Activated T-cell treated with anti-CD3 and anti-CD28 coated beads for 1 hour (primary cell): ENCODE data around the gene C19orf38.

Source experiments
- DNase-seq: peaks from one replicate; pipeline ENCODE4 v3.0.0-alpha.2; 2020; ENCODE audit warnings: low read depth

Gene C19orf38, protein sequence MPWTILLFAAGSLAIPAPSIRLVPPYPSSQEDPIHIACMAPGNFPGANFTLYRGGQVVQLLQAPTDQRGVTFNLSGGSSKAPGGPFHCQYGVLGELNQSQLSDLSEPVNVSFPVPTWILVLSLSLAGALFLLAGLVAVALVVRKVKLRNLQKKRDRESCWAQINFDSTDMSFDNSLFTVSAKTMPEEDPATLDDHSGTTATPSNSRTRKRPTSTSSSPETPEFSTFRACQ

GRCh38 chr19:10848230-10848856 lies at the start of gene C19orf38:
C19orf38 (plus strand) TSS chr19:10848415; CDS start chr19:10848509, 94 bp downstream.
- no peak for DNase-seq

DNA sequence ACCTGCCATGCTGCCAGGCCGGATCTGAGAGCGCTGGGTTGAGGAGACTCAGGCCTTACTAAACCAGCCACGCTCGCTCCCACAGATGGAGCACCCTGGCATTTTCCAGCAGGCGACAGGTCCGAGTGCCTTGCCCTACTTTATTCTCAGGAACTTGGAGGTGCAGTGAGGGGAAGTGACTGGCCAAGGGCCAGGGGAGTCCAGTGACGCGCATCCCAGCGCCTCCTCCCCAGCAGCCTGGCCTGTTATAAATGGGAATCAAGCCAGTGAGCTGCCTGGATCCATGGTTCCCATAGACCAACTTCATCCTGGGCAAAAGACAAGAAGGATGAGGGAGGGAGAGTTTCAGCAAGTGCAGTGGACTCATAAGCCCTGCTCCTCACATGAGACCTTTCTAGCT lies 47.7 kb upstream of the C19orf38 start:
- DNase-seq: no peak

GRCh38 chr19:10802479-10802878 lies 45.7 kb upstream of the C19orf38 start:
- no peak for DNase-seq

GRCh38 chr19:10803252-10803651 lies 45.0 kb upstream of the C19orf38 start:
- DNase-seq: no peak

GRCh38 chr19:10805065-10805757 lies 43.0 kb upstream of the C19orf38 start:
- DNase-seq: no peak

GRCh38 chr19:10805758-10806247 lies 42.4 kb upstream of the C19orf38 start:
- DNase-seq: no peak

- no peak for DNase-seq
These were observed 39.1 kb upstream of the C19orf38 start for GRCh38 chr19:10808937-10809649.

DNA sequence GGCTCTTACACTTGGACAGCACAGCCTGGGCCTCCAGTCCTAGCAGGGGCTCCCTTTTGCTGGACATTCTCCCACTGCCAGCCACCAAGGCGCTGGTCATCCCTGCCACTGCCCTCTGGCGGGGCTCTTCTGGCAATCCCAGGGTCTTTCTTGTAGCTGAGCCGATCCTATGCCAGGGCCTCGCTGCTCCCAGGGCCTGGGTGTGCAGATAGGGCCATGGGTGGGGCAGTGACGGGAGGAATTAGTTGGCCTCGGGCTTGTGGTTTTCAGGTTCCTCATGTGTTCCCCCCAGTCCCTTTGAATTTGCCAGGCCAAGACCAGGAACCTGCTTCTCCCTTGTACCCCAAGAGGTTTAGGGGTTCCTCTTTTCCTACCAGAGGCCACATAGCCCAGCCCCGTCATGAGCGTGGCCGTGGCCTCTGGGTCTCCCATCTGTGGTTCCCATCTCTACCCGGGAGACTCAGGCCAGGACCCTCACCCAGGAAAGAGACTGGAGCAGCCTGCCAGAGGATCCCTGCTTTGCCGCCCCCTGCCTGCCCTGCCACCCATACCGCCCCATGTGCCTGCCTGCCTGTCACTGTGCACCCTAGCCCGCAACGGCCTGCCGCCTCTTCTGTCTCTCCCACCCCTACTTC lies 38.4 kb upstream of the C19orf38 start:
- DNase-seq: no peak

DNA sequence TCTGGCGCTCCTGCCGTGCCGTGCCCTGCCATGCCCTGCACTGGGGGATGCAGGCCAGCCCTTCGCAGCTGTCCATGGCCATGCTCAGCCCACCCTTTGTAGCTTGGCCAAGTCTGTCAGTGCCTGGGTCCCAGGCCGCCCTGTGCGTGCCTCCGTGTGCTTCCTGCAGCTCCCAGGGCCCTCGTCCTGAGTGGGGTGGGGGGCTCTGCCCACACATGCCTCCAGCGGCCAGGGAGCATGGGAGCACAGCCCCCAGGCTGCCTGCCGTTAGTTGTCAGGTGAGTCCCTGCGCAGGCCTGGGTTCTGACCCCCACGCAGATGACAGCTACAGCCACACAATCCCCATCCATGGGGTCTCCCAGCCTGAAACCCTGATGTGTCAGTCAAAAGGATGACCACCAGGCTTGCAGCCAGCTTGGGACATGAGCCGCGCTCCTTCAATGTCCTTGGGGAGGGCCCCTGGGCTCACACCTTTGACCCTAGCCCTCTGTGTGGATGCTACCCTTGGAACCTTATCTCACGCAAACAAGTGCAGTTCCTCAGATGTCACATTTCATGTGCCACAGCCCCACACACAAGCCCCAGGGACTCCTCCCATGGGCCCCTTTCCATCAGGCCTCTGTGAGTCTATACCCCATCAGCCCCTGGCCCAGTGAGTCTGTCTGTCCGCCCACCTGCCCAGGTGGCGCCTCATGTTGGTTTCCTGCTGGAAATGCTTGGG lies 36.7 kb upstream of the C19orf38 start:
- DNase-seq: no peak

DNA sequence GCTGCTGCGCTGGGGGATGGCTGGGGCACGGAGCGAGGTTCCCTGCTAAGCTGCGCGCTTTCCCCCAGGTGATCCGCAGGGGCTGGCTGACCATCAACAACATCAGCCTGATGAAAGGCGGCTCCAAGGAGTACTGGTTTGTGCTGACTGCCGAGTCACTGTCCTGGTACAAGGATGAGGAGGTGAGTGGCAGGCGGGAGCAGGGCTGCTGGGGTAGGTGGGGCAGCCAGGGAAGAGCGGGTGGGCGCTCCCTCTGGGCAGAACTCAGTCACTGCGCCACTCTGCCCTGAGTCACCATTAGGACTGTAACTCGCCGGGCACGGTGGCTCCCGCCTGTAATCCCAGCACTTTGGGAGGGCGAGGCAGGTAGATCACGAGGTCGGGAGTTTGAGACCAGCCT lies 36.0 kb upstream of the C19orf38 start:
- DNase-seq: no peak

- no peak for DNase-seq
These were observed 35.3 kb upstream of the C19orf38 start for GRCh38 chr19:10812902-10813404.

DNA sequence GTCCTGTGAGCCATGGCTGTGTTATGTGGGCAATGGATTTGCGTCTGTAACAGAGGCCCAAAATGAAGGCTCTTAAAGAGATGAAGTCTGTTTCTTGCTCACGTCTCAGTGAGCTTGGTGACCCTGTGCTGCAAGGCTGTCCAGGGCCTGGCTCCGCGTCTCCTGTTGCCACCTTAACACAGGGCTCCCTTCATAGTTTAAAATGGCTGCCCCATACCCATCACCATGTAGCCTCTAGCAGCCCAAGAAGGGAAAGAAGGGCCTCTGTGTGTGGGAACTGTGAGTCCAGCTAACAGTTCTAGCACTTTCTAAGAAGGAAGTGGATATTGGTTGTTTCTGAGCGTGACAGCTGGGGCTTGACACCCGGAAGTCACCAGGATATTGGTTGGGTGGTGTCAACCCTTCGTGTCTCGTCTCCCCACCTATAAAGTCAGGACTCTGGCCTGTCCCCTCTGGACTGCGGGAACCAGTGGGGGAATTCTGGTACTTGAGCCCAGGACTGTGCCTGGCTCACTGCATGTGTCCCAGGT lies 33.1 kb upstream of the C19orf38 start:
- DNase-seq: no peak

GRCh38 chr19:10815969-10816644 lies 32.1 kb upstream of the C19orf38 start:
- no peak for DNase-seq

DNA sequence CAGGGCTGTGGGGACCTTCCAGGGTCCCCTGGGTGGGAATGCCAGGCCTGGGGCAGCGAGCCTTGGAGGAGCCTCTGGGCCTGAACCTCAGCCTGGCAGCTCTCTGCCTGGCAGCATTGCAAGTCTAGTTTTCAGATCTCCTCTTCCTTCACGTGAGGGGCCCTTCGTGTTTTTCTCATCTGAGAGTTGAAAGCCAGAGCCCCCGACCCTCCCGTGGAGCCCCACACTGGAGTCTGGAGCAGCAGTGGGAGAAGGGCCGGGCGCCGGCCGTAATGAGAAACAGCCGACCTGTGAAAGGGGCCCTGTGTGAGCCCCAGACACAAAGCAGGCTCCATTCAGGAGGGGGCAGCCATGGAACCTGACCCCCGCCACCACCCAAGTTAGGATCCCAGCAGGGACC lies 31.5 kb upstream of the C19orf38 start:
- DNase-seq: no peak

- no peak for DNase-seq
These were observed 30.8 kb upstream of the C19orf38 start for GRCh38 chr19:10817291-10818038.

DNA sequence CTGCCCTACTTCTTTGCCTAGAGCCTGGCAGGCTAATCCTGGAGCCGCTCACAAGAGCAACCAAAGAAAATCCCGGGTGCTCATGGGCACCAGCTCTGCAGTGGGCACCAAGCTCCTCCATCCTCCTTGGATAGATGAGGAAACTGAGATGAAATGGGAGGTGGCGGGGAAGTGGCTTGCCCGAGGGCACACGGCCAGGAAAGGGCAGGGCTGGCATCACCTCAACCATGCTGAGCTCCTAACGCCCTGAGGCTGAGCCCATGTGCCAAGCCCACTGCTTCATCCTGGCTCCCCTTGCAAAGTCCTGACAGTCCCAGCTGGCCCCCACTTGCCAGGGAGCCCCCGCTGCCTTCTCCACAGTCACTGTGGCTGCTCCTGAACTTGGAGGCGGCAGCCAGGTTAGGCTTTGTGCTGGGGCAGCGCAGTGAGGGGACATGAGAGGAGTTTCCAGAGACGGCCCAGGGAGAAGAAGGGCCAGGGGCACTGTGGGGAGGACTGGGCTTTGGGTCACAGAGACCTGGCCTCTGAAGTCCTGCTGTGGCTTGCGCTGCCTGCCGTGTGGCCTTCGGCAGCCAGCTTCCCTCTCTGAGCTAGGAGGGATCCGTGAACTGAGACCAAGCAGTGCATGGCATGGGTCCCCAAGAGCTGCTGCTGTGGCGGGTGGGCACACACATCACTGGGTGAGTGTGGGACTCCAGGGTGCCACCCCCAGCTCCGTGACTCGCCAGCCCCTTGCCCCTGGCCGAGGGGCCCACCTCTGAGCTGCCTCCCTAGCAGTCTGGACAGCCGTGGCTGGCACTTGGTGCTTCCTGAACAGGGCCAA lies 29.7 kb upstream of the C19orf38 start:
- no peak for DNase-seq

- DNase-seq: no peak
These were observed 28.8 kb upstream of the C19orf38 start for GRCh38 chr19:10819124-10820060.

GRCh38 chr19:10820173-10820572 lies 28.0 kb upstream of the C19orf38 start:
- DNase-seq: no peak
